NB4 (cell line): ENCODE measurements around the gene SPATA32.

Experiments used
- DNase-seq: peaks from one replicate; pipeline ENCODE4 v3.0.0; 2010; ENCODE audit warnings: low read depth
- H3K4me3 ChIP-seq: one replicate; pipeline ENCODE4 v1.5.1; 2011; ENCODE audit warnings: mild to moderate bottlenecking, low read depth, low read length, moderate library complexity
- MYC ChIP-seq: IDR thresholded peaks from 2 replicates; pipeline ENCODE4 v1.6.1; 2011; ENCODE audit warnings: low read depth, low read length
- POLR2A ChIP-seq: IDR thresholded peaks from 2 replicates; pipeline ENCODE4 v1.6.1; 2011; ENCODE audit warnings: mild to moderate bottlenecking; ENCODE audit not compliant: insufficient read length; ENCODE audit errors: extremely low read depth
- TF ChIP-seq, protein P1 (sequence below): IDR thresholded peaks from one replicate; pipeline ENCODE4 v1.5.1; 2012; ENCODE audit warnings: low read depth, low read length
- TF ChIP-seq, protein P2 (sequence below): IDR thresholded peaks from 2 replicates; pipeline ENCODE4 v1.6.1; 2011; ENCODE audit warnings: low read depth, low read length

Gene SPATA32, protein sequence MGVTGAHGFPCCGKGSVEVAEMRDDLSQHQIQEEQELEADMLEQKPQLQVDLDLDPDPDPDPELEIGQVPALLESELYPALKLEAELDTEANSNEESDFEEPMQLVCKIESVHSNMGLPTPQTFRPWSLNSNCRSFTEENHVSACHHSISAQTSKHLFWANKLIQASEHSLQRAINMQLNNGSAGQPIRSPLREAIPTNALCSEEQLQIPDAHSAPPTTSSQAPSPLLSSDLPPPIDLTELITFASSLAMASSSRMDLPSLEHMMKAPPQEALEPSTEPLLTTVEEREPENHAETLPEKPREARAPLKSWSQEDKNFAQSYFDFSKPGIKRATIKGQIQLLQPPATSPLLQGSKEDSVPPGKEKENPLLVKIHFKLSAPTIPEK

DNA sequence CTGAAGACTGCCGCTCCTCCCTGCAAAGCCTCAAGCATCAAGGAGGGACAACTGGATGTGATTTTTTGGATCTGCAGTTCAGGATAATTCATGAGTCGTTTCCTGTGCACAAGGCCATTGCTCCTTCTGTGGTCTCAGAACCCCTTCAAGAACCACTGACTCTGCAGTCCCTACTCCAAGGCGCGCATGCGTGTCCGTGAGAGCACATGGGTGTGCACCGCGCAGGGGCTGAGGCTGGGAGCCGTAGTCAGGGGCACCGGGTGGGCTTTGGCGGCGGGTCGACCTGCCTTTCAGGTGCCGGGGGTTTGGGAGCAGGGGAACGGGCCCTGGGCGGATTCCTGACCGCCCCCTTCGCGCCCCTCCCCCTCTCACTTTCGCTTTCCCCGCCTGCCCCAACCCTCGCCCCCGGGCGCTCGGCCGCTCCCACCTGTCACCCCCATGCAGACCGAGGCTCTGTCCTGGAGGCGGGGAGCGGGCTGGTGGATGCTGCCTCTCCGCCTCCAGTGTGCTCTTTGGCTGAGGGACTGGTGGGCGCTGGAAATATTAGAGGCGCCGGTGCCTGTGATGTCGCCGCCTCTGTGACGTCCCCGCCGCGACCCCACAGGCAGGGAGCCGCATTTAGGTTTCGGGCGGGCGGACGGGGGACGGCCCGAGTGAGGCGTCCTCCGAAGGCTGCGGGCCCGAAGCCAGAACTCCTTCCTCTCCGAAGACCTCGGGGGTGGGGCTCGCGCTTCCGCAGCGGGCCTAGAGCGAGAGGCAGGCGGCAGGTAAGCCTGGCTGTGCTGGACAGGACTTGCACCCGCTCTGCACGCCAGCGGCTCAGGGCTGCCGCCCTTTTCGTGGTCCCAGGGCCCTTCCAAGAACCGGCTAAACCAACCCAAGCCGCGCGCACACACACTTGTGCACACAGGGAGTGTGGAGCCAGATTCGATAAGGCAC lies at the start of gene SPATA32:
TSS of gene SPATA32 (minus strand) at position 518 of the 939 bp plus-strand sequence. CDS start at position 440, 78 bp downstream.
- H3K4me3 ChIP-seq = no peak within 1 kb of the TSS
- TF ChIP-seq, protein P1, sequence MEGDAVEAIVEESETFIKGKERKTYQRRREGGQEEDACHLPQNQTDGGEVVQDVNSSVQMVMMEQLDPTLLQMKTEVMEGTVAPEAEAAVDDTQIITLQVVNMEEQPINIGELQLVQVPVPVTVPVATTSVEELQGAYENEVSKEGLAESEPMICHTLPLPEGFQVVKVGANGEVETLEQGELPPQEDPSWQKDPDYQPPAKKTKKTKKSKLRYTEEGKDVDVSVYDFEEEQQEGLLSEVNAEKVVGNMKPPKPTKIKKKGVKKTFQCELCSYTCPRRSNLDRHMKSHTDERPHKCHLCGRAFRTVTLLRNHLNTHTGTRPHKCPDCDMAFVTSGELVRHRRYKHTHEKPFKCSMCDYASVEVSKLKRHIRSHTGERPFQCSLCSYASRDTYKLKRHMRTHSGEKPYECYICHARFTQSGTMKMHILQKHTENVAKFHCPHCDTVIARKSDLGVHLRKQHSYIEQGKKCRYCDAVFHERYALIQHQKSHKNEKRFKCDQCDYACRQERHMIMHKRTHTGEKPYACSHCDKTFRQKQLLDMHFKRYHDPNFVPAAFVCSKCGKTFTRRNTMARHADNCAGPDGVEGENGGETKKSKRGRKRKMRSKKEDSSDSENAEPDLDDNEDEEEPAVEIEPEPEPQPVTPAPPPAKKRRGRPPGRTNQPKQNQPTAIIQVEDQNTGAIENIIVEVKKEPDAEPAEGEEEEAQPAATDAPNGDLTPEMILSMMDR = no peak
- TF ChIP-seq, protein P2, sequence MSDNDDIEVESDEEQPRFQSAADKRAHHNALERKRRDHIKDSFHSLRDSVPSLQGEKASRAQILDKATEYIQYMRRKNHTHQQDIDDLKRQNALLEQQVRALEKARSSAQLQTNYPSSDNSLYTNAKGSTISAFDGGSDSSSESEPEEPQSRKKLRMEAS = no peak
- TF ChIP-seq MYC (no peak), POLR2A (no peak)
- DNase-seq = no peak

DNA sequence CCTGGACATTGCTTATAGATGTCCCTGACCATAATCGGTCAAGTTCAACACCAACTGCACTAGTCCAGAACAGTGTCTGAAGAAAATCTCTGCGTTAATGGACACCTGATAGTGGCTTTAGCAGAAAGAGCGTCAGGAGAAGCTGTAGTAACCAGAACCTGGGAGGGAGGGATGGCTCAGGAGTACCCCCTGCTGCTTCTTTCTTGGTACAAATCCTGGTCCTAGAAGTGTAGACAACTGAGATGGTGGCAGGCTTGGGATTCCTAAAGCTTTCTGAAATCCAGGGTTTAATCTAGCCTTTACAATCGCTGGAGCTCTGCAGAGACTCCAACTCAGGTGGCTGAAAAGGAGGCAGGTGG lies 49.5 kb upstream of the SPATA32 start:
- no peak for DNase-seq
- no peak overlapping the region for H3K4me3 ChIP-seq
- TF ChIP-seq, protein P2 = no peak
- TF ChIP-seq, protein P1 = no peak
- TF ChIP-seq MYC (no peak), POLR2A (no peak)

DNA sequence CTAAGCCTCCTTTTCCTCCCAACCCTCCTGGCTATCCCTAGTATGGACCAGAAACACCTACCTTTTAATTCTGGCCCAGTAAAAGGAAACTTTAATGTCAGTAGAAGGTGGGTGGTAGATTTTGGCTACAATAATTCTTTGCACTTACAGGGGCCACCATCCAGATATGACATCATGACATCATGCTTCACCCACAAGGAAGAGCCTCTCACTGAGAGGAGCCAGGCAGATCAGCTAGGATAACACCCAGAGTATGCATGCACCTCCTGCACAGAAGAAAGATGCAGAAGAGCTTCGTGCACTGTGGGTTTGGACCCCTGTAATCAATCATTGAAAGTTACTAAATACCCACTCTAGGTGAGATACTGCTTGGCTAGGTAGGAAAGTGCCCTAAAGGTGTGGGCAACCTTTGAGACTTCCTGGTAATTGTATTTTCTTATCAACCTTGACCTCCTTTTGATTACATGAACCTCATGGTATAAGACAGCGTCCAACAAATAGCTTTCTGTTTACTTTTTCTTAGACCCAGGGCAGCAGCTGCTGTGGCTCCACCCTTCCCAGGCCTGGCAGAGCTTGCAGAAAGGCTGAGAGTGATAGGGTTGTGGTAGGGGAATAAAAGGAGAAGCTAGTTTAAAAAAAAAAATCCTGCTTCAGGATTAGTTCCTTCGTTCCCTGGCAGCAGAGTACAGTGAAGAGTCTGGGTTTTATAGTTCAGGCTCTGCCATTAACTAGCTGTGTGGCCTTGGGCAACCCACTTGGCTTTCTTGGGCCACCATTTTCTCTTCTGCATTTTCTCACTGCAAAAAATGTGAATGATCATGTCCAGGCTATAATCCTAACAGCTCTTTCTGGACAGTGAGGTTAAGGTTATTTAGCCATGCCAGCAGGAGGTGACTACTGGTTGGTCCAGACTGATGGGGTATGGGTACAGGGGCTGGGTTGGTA lies 48.8 kb upstream of the SPATA32 start:
- TF ChIP-seq MYC (no peak), POLR2A (no peak)
- TF ChIP-seq, protein P1 = no peak
- TF ChIP-seq, protein P2 = no peak
- H3K4me3 ChIP-seq = no peak overlapping the region
- no peak for DNase-seq

DNA sequence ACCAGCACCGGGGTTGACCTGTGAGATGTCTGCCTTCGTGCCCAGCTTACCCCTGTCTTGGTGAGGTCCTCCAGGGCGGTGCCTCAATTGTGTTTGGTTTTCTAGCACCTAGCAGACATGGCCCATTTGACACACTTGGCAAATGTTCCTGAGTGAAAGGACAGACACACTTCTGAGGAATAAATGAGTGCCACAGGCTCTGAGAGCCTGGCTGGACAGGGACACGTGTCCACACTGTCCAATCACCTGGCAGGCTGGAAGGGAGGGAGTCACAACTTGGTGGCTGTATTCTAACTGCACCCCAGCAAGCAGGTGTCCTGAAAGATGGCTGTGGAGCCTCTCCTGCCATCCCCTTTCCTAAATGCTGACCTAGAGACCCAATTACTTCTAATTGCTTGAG lies 47.5 kb upstream of the SPATA32 start:
- TF ChIP-seq, protein P2 = no peak
- TF ChIP-seq POLR2A = no peak
- TF ChIP-seq MYC = no peak
- TF ChIP-seq, protein P1 = no peak
- DNase-seq = no peak
- H3K4me3 ChIP-seq = no peak overlapping the region

DNA sequence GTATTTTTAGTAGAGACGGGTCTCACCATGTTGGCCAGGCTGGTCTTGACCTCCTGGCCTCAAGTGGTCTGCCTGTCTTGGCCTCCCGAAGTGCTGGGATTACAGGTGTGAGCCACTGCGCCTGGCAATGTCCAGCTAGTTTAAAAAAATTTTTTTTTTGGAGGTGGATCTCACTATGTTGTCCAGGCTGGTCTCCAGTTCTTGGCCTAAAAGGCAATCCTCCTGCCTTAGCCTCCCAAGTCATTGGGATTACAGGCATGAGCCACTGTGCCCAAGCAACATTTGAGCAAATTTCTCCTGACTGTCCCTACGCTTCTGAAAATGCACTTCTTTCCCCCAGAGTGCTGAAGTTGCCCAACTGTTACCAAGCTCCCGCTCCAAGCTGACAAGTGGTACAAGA lies 46.9 kb upstream of the SPATA32 start:
- H3K4me3 ChIP-seq = no peak overlapping the region
- no peak for DNase-seq
- TF ChIP-seq MYC = no peak
- TF ChIP-seq, protein P1 = no peak
- no peak for TF ChIP-seq POLR2A
- TF ChIP-seq, protein P2 = no peak
